Left hindlimb (tissue), 1 donor: ENCODE data around the gene ELOA.
"Not testable (repeated sequence)": the region's sequence is repeated elsewhere in the genome, so short reads cannot be mapped to it uniquely, and the experiment has no call there.

Source experiments
- DNase-seq: peaks from one replicate; pipeline ENCODE4 v3.0.0-alpha.2; 2018

The ELOA gene

DNA sequence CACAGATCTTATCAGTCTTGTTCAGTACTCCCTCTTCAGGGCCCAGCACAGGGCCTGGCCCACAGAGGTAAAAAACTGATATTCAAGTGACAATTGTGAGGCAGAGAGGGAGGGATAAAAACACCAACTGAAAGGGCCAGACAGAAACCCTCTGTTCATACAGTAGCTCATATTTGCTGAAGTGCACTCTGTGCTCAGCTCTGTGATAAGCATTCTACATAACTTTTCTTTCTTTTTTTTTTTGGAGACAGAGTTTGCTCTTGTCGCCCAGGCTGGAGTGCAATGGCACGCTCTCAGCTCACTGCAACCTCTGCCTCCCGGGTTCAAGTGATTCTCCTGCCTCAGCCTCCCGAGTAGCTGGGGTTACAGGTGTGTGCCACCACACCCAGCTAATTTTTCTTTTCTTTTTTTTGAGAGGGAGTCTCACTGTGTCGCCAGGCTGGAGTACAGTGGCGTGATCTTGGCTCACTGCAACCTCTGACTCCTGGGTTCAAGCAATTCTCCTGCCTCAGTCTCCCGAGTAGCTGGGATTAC, 59.6 kb downstream of the ELOA start:
- not testable (repeated sequence) for DNase-seq

DNA sequence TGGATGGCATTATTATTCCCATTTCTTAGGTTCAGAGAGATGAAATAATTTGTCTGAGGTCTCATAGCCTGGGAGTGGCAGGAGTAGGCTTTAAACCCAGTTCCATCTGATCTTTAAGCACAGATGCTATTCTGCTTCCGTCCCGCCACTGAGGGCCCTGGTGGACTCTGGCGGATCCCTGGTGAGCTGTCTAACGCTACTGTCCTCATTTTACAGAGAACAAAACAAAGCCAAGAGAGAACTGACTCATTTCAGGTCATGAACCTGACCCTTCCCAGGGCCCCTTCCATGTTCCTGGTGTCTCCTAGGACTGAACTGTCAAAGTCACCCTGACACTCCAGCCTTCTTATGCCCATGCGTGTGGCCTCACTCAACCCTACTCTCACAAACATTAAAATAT, 60.4 kb downstream of the ELOA start:
- DNase-seq: no peak

DNA sequence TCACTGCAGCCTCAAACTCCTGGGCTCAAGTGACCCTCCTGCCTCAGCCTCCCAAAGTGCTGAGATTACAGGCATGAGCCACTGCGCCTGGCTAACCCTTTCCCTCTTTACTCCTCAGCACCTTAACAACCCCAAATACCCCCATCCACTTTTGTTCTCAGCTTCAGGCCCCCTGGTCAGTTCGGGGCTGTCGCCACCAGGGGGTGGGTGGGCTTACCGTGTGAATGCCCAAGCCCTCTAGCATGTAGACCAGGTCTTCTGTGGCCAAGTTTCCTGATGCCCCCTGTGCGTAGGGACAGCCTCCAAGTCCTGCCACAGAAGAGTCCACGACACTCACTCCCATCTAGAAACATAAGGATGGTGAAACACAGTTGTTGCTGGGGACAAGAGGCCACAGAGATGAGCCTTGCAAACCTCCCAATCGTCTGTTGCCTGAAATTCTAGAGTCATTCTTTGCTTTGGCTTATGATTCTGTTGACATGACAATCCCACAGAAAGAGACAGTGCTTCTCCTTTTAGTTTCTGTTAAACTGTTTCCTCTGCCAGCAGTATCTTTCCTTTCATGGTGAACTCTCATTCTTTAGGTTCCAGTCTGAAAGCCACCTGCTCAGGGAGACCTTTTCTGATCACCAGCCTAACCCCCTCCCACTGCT, 61.0 kb downstream of the ELOA start:
- DNase-seq: no peak

DNA sequence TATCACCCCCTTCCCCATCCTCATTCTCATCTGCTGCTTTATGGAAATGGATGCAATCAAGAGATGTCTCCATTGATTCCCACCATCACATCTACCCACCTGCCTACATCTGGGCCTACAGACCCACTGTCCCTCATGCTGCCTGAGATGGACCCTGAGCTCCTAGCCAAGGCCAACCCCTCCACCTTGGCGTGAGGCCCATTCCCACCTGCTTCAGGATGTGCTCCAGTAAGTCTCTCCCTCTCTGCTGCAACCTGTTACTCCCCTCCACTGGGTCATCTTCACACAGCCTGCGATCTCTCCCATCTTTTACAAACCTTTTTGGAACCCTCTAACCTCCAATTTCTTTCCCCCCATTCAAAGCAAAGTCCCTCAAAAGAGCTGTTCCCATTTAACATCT, 61.8 kb downstream of the ELOA start:
- no peak for DNase-seq

DNA sequence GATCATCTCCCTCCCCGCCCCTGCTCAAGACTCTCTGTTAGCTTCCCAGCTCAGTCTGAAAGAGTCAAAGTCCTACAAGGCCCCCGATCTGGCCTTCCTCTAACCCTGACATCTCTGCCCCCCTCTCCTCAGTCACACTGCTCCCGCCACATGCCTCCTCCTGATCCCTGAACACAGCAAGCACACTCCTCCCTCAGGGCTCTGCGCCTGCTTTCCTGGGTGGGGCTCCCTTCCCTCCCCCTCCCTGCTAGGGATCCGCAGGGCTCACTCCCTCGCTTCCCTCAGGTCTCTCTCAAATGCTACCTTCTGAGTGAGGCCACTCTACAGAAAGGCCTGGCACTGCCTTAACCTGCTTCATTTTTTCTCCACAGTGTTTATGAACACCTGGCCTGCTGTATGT, 63.0 kb downstream of the ELOA start:
- no peak for DNase-seq

DNA sequence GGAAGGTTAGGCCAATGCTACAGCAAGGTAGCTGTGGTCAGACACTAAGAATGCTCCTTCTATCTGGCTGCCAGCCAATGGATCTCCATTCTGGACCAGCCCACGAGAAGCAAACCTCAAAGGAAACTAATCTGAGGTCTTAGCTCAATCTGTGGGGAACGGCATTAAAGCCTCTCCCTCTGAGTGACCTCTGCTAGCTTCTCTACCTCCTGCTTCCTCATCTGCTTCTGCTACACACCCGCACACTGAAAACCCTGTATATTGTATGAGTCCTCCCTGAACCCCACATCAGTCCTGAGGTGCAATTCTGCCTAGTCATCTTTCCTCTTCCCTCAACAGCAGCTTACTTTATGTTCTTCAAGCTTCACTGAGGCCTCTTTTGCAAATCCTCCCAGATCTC, 64.2 kb downstream of the ELOA start:
- DNase-seq: no peak

DNA sequence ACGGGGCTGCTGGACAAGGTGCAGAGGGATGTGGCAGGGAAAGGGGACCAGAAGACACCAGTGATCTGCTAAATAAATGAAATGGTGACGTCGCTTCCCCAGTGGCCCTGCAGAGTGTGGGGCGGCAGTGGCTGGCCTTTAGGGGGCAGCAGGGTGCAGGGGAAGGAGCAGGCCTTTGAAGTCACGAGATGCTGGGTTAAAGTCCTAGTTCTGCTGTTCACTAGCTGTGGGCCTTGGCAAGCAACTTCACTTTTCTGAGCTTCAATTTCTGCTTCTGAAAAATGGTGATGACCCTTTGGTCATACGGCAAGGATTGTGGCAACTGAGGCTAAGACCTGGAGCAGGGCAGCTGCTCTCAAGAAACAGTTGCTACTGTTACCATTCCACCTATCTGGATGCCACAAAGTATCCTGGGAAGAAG, 66.5 kb downstream of the ELOA start:
- no peak for DNase-seq

DNA sequence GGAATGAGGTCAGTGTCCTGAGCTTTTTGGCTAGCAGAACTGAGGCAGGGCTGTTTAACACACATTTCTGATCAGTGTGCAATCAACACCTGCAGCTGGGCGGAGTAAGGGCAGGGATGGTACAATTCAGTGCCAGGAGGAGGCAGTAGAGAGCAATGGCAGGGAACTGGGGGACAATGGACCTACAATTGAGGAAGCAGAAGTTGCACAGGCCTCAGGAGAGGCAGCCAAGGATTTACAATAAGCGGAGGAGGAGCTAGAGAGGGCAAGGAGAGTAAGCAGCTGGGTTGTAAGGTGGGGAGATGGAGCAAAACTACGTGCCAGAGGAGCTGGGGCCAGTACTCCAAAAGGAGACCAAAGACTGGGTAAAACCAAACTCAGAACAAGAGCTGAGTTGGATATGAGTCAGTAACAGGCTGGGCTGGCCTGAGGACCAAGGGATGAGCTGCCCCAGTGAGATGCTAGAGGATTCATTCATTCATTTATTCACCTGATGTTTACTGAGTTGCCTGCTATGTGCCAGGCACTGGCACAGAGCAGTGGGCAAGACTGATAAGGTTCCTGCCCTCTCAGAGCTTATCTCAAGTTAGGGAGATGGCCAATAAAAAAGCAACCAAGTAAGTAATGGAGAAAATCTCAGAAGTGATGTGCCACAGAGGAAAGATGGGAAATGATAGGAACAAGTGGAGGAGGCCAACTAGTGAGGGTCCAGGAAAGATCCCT, 67.7 kb downstream of the ELOA start:
- no peak for DNase-seq
